GM12872 (cell line): ENCODE results near the gene UBTD1.

ENCODE experiments used
- CTCF ChIP-seq: IDR thresholded peaks from 3 replicates; pipeline ENCODE4 v1.5.1; 2011; ENCODE audit warnings: low read depth, mild to moderate bottlenecking, low read length, moderate library complexity; ENCODE audit not compliant: insufficient read depth

The UBTD1 gene

GRCh38 chr10:97525086-97525485 lies 26.4 kb downstream of the UBTD1 start:
- TF ChIP-seq CTCF: no peak

- TF ChIP-seq CTCF: no peak
These were observed 27.0 kb downstream of the UBTD1 start for GRCh38 chr10:97525683-97526110.

GRCh38 chr10:97529685-97530465 lies 31.2 kb downstream of the UBTD1 start:
- TF ChIP-seq CTCF: no peak

- TF ChIP-seq CTCF: no peak
These were observed 32.8 kb downstream of the UBTD1 start for GRCh38 chr10:97531401-97531986.

GRCh38 chr10:97532935-97533671 lies 34.4 kb downstream of the UBTD1 start:
- TF ChIP-seq CTCF: no peak

- TF ChIP-seq CTCF: no peak
These were observed 35.2 kb downstream of the UBTD1 start for GRCh38 chr10:97533888-97534287.

- peak; percentile 78 for TF ChIP-seq CTCF
These were observed 36.1 kb downstream of the UBTD1 start for GRCh38 chr10:97534746-97535367.
